T-helper 9 cell (primary cell): ENCODE measurements around the gene NEUROD2.

Experiments used
- DNase-seq: peaks from one replicate; pipeline ENCODE4 v3.0.0-alpha.2; 2020

Gene NEUROD2

DNA sequence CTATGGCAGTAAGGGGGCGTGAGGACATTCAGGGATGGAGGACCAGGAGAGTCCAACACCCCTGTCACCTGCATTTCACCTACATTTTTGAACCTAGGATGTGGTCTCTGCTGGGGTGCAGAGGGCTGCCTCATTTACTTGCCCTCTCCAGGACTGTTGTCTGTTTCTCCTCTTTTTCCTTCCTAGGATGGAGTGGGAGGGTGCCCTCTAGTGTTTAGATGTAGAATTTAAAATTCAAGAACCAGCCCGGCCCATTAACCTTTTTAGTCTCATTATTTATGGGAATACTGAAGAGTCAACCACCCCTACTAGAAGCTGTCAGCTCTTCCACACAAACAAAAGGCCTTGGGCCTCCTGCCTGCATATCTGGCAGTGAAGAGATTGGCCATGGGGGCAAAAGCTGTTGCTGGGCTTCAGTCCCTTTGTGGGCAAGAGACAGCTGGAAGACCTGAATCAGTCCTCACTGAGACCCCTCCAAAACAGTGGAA, 26.7 kb upstream of the NEUROD2 start:
- DNase-seq: no peak

DNA sequence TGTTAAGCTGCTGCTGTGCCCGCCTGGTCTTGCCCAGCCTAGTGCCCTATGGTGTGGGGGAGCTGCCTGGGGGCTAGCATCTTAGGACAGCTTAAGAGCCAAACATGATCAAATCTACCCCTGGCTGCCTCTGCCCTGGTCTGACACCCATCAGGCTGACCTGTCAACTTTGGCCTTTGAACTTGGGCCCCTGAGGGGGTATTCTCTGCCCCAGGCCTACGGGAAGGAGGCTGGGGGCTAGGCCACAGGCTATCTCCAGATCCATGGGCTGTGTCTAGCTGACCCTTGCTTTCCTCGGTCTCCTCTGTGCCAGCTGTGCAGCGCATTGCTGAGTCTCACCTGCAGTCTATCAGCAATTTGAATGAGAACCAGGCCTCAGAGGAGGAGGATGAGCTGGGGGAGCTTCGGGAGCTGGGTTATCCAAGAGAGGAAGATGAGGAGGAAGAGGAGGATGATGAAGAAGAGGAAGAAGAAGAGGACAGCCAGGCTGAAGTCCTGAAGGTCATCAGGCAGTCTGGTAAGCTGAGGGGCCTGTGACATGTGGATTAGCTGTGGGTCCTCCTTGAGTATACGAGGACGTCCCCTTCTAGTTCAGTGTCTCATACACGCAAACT, 26.0 kb upstream of the NEUROD2 start:
- DNase-seq: no peak

DNA sequence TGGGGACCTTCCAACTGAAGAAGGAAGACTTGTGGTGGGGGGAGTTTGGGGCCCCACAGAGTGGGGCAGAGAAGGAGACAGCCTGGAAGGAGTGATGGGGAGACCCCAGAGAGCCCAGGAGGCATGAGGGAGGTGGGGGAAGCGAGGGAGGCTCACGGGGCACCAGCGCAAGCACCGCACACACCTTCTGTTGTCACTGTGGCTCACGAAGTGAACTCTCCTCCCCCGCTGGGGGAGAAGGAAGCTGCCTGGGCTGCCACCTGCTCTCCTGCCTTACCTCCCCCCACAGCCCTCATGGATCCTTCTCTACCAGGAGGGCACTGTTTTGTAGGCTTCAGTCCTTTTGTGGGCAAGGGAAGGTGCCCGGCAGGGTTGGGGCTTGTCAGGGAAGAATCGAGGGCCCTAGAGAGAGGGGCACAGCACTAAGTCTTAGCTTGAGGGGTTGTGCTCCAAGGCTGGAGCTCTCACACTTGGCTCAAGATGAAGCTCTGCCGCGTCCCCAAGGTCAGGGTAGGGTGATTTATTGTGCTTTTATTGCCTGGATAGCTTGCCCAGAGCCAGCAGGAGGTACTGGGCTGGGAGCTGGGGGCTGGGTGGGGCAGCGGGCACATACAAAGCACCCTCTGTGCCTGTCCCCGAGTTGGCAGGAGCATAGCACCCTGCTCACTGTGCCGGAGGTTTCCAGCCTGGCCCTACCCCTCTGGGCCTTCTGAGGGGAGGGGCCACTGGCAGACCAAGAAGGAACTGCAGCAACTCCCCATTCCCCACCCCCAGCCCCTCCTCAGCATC, 24.6 kb upstream of the NEUROD2 start:
- no peak for DNase-seq

DNA sequence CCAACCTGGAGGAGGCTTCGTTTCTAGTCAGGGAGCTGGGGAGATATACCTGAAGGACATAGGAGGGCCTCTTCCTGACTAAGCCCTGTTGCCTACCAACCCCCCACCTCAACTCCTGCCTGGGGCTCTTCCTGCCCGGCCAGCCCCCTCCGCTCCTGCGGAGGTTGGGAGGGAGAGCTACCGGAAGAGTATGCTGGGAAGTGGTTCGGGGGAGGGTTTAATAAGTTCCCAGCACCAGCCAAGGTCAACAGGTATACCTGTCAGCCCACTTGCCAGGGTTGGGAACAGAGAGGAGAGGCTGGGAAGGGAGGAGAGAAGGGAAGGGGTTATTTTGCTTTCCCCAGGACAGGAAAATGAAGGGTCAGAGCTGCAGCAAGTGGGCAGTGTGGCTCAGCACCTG, 23.7 kb upstream of the NEUROD2 start:
- DNase-seq: no peak

DNA sequence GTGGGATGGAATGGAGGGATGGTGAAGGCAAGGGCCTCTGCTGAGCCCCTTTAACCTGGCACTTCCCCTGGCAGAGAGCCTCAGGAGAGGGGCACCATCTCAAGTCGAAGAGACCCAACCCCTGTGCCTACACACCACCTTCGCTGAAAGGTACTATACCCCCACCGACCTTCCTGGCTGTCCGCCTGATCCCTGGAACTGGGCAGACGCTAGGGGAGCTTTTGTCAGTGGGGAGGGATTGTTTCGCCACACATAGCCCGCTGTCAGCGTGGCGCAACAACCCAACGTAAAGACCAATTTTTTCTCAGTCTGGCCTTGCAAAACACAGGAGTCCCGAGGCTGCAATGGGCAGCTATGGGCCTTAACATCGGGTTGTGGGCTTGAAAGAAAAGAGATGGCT, 22.2 kb upstream of the NEUROD2 start:
- no peak for DNase-seq

DNA sequence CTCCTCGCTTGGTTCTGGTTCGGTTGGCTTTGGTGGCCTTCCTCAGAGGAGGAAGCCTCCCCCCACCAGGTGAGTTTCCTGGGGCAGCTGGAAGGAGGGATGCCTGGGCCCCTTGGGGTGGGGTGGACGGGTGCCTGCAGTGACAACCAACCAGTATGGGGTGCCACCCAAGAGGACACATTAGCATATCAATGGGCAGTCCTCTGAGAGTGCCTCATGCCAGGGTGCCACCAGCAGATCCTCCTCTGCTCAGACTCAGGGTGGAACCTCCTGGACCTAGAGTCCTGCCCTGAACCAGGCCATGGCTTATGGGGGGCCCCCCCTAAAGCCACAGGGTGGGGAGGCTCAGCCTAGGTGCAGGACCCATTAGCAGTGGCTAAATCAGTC, 21.8 kb upstream of the NEUROD2 start:
- DNase-seq: no peak

DNA sequence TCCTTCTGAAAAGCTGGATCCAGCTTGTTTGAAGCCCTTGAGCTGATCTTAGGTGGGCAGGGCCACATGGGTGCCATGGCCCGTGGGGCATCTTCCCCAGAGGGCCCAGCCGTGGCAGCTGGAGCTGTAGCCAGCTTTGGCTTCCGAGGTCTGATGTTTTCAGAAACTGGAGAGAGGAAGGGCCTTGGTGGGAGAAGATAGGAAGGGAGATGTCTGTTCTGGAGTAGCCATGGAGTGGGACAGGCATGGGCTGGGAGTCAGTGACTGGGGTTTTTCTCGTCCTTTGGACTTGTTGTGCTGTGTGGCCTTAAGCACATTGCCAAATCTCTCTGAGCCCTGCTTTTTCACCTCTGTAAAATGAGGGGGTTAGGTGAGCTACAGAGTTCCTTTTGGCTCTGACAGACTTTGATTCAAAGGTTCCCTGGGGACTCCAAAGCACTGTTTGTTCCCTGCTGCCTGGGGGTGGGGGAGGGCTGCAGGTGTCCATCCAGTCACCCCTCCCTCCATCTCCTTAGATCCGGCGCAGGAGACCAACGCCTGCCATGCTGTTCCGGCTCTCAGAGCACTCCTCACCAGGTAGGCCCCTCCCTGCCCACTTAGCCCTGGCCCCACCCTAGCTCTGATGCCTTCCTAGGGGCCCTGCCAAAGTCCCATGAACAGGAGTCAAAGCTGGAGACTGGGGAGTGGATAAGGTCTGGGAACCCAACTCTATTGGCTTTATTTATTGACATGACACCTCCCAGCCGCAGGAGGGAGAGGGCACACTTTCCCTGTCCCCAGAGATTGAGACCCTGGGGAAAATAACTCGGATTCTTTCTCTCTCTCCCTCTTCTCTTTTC, 21.2 kb upstream of the NEUROD2 start:
- DNase-seq: no peak

DNA sequence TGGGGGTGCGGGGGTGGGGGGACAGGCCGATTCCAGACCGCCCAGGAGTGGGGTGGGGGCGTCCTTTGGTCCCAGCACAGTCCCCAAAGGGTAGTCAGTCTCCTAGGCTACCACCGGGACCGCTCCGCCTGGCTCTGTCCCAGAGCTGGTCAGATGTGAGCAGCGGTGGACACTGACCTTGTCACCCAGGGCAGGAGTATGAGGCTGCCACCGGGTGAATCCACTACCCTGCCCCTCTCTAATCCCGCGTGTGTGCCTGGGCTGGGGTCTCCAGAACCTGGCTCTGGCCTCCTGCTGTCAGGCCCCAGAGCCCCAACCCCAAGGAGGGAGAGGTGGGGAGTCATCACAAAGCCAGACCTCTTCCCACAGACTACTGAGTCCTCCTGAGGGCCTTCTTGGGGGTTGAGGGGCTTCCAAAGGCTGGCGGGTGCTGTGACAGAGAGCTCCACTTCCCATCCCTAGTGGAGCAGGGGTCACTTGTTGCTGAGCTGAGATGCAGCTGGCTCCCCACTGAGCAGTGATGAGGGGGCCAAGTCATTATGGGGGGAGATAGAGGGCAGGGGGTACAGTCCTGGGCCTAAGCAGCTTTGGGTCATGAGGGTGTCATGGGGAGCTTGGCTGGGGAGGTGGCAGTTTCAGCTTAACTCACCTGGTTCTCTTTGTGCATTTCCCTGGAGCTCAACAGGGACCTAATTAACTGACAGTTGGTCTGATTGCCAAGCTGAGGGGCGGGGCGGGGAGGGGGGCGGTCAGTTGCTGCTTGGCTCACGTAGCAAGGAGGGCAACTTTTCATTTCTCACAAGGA, 20.2 kb upstream of the NEUROD2 start:
- no peak for DNase-seq

DNA sequence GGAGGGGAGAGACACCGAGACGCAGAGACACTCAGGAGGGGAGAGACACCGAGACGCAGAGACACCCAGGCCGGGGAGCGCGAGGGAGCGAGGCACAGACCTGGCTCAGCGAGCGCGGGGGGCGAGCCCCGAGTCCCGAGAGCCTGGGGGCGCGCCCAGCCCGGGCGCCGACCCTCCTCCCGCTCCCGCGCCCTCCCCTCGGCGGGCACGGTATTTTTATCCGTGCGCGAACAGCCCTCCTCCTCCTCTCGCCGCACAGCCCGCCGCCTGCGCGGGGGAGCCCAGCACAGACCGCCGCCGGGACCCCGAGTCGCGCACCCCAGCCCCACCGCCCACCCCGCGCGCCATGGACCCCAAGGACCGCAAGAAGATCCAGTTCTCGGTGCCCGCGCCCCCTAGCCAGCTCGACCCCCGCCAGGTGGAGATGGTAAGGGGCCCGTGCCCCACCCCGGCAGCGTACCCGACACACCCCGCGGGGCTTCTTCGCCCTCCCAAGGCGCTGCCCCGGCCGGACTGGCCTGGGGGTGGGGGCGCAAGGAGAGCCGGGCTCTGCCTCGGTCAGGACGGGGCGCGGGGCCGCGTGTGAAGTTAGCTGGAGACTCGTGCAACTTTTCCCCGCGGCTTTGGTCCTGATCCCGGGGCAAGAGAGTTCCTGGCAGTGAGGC, 19.5 kb upstream of the NEUROD2 start:
- no peak for DNase-seq

DNA sequence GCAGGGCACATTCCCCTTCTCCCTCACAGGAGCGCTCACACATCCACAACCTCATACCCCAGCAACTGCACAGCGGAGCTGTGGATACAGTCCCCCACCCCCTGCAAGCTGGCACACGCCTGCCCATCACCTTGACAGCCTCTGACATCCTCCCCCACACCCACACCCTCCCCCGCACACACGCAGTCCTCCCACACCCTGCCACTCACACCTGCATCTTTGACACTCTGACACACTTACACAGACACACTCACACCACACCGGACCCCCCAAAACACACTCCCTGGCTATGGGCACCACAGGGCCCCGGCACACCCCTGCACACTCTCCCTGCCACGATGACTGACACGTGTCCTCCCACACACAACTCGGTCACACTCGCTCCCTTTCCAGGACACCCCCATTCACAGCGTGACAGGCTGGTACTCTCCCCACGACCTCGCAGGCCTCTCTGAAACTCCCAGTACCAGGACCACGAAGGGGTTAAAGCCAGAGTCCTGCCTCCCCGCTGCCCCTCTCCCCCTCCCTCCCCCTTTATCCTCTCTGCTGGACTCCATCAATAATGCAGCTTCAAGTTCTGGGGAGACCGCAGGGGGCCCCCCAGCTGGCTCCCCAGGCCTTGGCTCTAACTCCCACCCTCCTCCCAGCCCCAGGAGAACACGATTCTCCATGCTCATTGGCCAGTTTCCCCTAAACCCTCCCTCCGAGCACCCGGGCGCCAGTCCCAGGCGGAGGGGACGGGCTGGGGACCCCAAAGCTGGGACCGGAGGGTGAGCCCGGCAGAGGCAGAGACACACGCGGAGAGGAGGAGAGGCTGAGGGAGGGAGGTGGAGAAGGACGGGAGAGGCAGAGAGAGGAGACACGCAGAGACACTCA, 18.7 kb upstream of the NEUROD2 start, which contains the start of gene PPP1R1B:
Gene PPP1R1B, plus strand, starts transcription at position 782 of the 876 bp plus-strand sequence. CDS start 441 bp downstream, outside the sequence.
- DNase-seq: no peak

DNA sequence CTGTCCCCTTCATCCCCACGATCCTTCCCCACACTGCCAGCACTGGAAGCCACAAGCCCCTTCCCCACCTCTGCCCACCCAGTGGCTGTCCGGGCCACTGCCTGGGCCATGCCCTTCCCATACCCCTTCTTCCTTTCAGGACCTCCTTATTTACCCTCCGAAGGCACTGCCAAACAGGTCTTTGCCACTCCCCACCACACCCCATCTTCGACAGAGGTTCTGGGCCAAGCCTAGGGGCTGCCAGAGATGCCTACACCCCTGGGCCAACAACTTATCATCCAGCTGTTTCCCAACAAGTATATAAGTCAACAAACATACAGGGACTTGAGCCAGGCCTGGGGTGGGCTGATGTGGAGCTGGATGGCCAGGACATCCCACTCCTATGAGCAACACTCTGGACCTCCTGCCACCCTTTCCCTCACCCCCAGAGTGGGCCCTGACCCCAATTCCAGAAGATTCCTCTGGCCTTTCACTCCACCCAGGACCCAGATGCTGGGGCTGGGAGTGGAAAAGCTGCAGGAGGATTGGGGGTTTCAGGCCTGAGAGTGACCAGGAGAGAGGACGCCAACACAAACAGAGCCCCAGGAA, 17.6 kb upstream of the NEUROD2 start:
- no peak for DNase-seq

DNA sequence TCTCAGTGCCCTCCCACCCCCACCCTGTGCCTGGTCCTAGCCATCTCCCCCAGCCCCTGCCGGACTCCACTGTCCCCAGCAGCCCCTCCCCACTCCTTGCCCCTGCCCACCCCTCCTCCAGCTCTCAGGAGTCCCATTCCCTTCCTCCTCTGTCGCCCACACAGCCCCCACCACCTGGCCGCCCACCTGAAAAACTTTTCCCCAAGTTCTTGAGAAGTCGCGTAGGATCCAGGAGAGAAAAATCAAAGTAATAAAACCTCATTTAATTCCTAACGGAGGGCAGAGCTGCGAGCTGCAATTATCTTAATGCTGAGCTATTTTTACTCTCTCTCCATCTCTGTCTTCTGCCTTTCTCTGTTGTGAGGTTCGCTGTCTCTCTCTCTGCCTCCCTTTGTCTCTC, 16.6 kb upstream of the NEUROD2 start:
- DNase-seq: no peak

DNA sequence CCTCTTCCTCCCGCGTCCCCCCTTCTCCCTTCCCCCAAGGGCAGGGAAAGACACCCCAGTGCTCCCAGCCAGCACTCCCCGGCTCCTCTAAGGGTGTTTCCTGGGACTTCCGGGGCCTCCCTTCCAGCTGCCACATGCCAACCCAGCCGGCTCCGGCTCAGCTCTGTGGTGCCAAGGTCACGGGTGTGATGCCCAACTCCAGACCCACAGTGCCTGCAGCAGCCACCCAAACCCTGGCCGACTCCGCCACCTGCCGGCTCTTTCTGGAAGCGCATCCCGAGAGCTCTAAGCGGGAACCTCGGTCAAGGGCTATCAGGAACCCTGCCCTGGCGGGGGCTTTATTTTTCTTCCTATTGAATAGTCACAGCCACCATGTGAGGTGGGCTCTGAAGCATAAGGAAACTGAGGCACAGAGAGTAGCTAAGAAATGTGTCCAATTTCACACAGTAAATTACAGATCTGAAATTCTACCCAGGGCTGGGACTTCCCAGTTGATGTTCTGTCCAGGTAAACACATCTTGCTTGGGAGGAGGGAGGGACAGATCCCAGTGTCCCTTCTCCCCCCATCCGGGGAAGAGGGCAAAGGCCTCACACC, 15.7 kb upstream of the NEUROD2 start:
- peak; percentile 86 for DNase-seq

DNA sequence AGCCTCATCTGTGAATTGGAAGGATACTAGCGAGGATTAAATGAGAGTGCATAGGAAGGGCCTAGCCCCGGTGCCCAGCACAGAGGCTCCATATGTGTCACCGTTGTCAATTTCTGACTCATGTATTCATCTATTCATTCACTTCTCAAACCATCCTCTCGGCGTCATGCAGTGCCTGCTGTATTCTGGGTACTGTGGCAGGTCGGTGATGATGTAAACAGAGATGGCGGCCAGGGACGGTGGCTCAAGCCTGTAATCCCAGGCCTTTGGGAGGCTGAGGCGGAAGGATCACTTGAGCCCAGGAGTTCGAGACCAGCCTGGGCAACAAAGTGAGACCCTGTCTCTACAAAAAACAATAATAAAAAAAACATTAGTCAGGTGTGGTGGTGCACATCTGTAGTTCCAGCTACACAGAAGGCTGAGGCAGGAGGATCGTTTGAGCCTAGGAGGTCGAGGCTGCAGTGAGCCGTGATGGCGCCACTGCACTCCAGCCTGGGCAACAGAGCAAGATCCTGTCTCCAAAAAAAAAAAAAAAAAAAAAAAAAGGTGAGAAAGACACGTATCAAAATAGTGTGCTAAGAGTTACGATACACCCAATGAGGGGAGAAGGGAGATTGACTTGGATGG, 14.8 kb upstream of the NEUROD2 start:
- no peak for DNase-seq

DNA sequence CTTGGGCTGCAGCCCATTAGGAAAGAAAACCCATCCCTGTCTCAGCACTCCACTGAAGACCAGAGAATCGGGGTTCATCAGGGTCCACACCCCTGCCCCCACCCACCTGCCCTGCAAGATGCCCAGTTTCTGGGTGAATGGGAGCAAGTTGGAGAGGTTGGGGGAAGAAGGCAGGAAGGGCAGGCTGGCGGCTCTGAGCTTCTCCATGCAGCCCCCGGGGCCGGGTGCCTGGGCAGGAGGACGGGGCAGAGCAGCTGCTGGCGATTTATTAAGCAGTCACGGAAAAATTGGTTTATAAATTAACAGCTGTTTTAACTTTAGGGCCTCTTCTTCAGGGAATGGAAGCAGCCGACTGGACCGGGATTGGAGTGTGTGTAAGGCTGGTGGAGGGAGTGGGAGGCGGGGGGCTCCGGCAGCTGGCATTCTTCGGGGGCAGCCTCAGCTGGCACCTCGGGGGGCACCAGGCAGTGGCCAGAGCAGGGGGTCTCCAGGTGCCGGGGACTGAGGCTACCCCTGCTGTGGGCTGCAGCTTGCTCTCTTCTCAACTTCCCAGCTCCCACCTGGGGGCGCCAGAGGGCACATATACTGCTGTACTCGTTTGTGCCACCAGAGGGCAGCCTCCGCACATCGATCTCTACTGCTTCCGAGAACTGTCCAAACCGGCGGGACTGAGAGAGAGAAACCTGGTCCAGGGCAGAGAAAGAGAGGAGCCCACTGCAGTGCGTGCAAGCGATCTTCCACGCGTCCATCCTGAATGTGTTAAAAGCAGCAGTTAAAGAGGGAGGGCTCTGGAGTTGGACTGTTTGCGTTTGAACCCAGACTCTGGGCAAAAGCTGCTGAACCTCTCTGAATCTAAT, 14.0 kb upstream of the NEUROD2 start:
- peak; percentile 87 for DNase-seq

DNA sequence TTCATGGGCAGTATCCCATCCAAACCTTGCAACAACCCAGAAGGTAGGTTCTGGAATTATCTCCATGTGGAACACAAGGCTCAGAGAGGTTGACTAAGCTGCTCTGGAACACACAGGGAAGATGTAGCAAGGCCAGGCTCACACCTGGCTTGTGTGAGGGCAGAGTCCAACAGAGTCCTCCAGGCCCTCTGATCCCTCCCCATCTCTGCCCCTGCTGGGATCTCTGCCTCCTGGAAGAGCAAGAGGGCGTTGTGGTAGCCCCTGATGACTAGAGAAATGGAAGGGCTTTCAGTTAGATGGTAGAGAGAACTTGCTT, 12.0 kb upstream of the NEUROD2 start:
- DNase-seq: no peak

DNA sequence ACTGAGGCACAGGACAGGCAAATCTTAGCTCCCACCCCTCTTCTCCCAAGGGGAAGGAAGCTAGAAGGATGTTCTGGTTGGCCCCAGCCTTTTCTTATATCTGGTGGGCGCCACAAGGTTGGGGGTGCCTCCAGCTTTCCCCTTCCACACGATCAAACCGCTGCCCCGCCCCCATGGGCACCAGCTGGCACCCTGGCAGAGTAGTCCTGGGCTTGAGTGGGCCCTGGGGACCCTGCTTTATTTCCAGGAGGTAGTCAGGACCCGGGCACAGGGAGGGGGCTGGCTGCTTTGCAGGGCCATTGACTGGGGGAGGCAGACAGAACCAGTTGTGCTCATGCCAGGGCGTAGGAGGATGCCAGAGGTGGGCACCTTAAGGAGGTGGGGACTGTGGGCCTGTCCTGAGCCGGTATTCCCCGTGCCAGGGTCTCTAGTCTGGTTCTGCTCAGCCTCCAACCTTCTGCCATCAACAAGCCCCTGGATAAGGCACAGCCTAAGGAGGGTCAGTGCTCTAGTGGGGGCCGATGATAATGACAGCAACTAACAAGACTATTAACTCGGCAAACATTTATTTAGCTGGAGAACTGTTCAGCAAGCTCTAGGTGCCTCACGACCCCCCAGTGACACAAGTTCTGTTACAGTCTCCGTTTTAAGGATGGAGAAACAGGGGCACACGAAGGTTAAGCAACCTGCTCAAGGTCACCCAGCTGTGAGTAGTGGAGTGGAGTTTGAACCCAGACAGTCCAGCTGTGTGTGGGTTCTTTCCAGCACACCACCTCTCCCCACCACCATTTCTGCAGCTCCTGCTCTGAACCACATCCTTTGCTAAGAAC, 11.5 kb upstream of the NEUROD2 start:
- no peak for DNase-seq
